Activated CD8-positive, alpha-beta memory T cell treated with anti-CD3 and anti-CD28 coated beads for 48 hours (primary cell): ENCODE measurements around the gene AKAP13.

Experiments
- DNase-seq, 3 experiments: peaks; one replicate each; pipeline ENCODE4 v3.0.0-alpha.2; 2020; ENCODE audit warnings: low read depth in 2 of 3, low spot score in 2 of 3

The AKAP13 gene

DNA sequence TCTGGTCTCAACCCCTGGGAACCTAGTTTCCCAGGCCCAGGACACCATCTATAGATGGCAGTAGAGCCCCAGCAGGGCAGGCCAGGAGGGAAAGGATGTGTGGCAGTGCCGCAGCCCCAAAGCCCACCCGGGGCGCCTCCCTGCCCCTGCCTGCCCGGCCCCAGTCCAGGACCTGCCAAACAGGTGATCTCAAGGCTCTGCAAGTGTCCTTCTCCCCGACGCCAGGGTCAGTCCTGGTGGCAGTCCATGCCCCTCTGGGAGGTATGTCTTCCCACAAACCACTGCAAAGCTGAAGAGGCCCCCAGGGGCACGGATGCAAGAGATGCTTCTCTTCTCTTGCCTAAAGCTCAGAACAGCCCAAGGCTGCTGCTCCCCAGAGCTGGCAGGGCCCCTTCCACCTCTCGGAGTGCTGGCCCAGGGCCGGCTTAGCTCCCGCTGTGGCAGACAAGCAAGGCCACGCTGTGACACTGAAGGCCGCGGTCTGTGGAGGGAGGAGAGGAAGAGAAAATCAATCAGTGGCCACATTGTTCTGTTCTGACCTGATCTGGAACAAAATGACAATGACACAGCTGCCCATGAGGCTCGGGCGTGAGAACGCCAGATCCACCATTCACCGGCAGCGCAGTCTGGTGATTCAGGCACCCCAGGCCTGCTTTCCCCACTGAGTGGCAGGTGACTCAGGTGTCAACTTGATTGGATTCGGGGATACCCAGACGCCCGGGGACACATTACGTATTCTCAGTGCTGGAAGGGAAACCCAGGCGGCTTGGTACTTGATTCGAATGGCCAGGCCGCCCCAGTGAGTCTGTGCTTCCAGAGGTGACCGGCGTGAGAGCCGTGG lies 380.3 kb downstream of the AKAP13 start:
- DNase-seq, result no peak

DNA sequence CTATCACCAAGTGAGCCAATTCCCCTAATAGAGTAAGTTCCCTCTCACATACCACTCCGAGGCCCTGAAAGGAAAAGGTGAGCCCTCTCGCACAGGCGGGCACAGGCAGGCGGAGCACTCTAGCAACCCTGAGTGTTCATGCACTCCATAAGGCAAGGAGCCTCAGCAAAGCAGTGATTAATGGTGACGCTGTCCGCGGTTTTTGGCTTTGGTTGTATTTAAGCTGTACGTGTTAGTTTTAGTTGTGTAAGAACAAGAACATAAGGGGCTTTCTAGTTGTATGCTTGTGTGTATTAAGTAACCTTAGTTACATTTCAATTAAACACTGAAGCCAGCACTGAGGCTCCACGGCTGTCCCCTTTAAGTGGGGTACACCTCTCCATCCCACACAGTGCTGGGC lies 381.2 kb downstream of the AKAP13 start:
- no peak for DNase-seq

DNA sequence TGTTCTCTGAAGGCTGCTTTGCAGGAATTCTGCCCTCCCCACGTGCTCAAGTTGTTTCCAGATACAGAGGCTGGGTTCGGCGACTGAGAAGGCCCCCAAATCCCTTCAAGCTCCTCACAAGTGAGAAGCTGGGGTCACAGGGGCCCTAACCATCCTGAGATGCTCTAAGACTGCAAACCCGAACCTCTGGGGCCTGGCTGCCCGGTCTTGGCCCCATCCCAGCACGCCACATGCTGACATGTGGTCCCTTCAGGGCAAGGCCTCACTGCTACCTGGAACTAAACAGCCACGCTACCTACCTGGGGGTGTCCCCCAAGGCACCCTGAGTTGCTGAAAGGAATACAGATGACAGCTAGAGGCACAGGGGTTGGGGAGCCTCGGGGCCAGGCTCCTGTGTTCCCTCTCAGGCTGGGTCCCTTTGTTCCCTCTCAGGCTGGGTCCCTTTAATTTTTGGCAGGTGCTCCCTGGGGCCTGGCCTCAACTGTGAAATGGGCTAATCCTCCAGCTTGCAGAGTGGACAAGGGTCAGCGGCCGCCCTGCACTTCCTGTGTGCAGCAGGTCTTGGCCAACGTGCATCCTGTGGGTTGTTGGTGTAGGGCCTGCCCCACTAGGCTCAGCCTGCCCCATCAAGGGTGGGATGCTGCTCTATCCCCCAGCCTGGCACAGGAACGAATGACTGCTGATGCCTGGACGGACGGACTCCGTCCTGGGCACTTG lies 381.8 kb downstream of the AKAP13 start:
- DNase-seq, result no peak

DNA sequence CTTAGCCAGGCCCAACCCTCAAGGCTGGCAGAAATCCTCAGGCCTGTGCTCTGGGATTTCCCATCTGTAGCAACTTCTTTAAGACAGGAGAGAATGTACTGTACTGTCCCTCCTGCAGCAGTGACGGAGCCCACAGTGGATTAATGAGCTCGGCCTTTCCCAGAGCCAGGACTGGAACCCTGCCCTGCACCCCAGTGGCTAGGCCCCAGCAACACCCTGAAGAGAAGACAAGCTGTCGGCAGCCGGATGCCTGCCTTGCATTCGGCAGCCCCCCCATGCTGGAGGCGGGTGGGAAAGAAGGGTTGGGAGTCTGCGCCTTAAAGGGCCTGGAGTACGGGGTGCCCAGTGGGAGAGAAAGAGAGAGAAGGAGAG lies 382.3 kb downstream of the AKAP13 start:
- no peak for DNase-seq

DNA sequence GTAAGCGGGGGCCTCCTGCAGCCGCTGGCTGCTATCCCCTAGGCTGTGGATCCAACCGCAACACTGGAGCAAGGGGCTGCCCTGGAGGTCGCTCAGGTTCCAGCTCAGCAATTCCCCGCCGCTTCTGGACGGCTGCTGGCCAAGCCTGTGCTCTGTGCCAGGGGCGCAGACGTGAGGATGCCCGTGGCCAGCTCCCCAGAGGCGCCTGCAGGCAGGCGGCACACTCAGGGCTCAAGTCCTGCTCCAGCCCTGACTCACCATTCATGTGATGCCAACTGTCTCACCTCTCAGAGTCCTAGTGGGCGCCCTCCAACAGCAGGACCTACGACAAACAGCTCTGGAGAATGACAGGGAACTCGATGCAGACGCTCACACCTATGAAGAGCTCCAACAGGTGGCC lies 382.8 kb downstream of the AKAP13 start:
- DNase-seq, result no peak

DNA sequence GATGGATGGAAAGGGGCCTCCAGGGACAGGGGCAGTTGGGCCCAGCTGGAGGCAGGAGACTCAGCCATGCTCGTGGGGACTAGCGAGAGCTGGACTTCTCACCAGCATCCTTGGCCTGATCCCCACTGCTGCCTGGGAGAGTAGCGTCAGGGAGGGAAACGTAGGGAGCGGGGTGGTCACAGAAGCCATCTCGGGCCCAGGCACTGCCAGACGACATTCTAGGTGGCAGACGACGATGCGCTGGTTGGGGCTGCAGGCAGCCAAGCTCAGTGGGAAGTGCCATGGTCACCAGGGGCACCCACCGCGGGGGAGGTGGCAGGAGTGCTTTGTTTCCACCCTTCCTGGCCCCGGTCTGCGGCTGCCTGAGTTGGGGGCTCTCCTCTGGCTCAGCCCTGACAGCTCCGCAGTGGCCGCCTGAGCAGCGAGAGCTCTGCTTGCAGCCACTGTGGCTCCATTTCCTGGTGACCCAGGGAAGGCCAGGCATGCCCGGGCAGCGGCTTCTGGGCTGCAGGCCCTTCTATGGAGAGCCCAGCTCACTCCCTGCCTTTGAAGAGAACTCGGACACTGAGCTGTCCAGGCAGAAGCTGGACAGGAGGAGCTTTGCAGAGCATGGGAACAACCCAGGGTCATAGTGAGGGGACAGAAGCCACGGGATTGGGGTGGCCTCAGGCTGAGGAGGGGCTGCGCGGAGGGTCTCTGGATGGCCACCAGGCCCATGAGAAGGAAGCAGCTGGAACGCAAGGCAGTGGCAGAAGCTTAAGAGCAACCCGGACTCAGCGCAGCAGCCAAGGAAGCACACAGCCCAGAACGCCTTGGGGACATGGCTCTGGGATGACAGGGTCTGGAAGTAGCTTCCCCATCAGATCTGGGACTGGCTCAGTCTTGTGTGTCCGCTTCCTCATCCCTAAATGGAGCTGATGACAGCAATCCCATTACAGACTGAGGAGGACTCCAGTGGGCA lies 383.6 kb downstream of the AKAP13 start:
- no peak for DNase-seq

DNA sequence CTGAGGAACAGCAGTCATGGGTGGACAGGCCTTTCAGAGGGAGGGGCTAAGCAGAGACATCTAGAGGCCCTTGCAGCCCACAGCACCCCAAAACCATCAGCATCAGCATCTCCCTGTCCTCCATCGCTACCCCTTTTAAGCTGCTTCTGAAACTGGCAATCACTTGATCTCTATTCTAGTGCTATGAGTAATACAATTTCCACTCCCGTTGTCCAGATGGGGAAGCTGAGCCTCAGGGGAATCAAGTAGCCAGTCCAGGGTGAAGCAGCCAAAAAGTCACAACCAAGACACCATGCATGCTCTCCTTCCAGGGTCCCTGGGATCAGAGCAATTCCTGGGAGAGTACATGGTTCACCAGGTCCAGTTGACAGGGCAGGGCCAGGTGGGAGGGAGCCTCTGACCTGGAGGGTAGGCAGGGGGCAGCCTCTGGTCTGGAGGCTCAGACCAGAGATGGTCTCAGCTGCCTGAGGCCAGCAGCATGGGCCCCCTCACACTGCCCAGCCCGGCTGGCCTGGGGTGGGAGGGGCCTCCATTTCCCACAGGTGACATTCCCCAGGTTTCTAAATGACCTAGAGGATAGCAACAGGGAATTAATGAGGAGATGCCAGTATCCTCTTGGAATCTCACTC lies 384.4 kb downstream of the AKAP13 start:
- DNase-seq, result no peak

DNA sequence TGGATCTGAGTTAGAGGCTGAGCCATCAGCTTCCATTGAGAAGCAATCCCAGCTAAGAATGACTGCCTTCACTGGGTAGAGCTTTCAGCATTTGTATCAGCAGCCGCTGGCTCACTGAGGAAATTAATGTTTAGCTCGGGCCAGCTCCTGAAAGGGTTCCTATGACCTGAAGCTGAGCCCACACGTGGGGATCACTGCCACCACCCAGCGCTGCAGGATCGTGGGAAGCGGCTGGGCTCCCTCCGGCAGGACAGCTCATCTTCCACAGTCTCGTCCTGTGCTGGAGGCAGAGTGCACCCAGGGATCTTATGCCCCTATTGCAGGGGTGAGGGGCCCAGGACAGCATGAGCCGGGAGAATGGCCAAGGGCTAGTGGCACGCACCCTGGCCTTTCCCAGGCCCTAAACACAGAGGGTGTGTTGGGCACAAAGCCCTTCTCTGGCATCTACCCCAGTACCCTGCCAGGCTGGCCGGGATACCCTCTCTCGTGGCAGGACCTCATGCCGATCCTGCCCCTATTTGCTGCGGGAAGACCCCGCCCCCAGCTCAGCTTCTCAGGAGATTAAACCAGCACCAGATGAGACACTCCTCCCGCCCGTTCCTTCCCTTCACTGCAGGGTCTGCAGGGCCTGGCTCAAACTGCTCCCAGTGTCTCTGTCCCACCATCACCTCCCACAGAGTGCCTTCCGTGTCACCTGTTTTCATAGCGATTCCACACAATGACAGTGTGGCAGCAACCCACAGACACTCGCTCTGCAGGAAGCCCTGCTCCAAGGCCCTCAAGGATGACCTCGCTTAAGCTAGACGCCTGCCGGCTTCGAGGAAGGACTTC lies 385.8 kb downstream of the AKAP13 start:
- DNase-seq, result no peak

DNA sequence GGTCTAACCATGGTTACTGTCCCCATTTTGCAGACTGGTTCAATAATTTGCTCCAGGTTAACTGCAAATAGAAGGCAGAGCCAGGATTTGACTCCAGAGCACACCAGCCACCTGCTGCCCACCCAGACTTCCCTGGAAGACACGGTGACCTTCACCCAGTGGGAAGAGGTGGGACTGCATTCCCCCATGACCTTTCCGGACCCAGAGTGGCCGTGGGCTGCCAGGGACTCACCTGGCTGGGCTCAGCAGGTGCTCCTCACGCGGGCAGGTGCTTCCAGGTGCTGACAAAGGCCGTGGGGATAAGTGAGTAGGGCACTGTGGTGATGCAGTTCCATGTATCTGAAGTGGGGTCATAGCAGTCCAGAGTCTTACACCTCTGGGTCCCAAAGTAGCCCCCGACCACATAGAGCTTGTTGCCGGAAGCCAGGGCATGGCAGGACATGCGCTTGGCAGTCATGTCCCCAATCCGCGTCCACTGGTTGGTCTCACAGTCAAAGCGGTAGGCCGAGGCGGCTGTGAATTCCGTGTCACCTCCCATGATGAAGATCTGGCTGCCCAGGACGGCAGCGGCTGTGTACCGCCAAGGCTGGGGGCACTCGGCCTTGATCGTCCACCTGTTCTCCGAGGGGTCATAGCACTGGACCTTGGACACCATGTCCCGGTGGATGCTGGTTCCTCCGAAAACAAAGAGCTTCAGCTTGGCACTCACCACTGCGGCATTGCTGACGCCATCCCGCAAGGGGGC lies 387.6 kb downstream of the AKAP13 start:
- no peak for DNase-seq

DNA sequence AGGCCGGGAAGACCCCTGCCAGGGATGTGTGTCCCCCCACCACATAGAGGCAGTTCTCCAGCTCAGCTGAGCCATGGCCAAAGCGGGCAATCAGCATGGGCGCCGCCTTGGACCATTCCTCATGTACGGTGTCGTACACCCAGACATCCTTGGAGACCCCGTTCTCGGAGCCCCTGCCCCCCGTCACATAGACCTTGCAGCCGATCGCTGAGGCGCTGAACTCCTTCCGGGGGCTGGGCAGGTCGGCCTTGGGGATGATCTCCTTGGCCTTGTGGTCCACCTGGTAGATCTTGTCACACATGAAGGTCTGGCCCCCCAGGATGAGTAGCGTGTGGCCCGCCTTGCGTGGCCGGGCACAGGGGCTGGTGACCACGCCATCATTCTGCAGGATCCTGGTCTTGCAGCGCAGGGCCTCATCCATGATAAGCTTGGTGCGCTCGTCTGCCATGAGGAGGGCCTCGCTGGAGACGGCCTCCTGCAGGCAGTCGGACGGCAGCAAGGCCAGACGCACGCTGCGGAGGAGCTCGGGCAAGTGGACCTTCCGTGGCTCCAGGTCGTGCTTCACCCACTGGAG lies 388.3 kb downstream of the AKAP13 start:
- no peak for DNase-seq

DNA sequence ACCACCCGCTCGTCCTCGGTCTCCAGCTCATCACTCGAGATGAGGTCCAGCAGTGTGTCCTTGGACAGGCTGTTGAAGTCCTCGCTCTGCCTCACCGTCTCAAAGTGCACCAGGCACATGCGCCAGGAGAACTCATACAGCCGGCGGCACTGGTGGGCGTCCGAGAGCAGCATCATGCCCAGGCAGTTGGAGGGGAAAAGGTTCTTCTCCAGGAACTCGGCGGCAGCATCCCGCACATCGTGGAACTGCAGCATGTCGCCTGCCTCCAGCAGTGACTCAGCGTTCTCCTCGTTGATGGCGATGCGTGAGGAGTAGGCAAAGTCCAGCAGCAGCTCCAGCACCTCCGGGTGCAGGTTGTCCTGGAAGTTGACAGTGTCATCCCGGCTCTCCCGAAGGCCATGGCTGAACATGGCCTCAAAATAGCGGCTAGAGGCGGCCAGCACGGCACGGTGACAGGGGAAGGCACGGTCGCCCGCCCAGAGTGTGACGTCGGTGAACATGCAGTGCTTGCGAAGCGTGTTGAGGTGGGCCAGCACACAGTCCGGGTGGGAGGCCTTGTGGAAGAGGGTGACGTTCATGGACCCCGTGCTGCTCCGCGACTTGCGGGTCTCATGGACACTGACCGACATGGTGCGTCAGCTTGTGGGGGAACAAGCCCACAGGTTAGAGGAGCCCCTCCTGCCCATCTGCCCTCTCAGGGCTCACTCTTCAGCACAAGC lies 388.9 kb downstream of the AKAP13 start:
- no peak for DNase-seq

DNA sequence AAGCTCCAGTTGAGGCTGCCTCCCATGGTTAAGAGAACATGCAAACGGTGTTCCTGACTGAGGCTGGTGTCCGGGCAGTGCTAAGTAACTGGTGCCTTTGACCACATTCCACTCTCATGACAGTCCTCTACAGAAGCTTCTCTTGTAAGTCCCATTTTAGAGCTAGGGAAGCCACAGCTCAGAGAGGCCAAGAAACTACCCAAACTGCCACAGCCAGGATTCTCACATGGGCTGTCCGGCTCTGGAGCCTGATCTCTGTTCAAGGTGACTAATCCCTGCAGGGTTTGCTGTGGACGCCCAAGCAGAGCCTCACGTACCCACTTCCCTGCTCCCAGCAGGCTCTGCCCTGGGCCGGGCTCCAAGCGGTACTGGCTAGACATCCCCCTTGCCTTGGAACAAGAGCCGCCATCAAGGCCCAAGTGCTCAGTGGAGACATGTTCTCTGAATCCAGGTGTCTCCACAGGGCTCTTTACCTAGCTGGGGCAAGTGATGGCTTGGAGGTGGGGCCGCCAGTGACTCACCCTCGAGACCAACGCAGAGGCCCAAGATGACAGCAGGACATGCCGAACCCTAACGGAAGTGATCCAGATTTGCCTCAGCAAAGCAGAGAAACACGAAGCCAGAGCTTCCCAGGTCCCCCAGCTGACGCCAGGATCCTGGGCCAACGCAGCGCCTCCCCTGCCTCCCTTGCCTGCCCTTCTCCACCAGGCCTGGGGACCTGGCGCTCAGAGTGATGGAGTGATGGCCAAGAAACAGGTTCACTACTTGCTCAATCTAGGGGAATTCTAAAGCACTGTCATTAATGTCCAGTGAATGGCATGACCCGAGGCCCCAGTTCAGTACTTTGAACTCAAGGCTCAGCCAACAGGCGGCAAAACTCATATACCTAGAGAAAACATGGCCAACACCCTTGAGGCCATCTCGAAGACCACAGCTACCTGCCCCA lies 390.0 kb downstream of the AKAP13 start:
- no peak for DNase-seq

DNA sequence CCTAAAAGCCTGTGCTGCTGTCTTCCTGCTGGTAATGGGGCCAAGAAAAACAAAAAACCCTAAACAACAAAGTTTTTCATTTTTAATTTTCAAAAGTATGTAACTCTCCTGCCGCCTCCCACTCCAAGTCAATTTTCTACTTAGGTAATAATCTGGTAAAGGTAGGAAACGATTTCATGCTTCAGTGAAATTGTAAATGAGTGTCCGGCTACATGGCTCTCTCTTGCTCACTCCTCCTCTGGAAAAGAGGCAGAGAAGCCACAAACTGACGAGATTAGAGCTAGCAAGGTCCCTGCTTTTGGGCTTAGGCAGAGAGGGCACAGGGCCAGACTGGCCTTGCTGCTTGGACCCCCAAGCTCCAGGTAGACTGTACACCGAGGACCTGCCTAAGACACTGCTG lies 390.9 kb downstream of the AKAP13 start:
- no peak for DNase-seq

DNA sequence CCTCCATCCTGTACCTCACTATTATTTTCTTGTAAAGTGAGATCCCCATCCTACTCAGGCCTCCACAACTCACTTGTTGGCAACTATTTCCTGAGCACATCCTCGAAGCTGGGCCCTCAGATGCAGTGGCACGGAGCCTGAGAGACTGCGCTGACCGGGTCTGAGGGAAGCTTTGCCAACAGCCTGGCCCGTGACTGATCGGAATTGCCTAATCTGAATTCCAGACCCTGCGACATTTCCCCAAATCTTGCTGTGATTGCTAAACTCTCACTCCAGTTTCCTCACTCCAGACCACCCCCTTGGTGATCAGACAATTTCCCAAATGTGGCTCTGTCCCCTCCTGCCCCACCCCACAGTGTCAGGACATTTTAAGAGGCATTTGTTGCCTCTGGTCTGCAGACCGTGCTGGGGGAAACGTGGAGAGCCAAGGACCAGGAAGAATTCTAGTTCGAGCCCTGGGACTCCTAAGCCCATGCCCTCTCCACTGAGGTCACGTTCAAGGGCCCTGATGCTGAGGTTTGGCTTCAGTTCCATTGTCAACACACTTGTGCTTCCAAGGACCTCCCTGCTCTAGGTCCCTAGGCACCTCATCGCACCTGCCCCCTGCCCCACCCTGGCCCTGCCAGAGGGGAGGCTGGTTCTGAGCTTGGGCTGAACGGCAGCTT lies 391.5 kb downstream of the AKAP13 start:
- no peak for DNase-seq

DNA sequence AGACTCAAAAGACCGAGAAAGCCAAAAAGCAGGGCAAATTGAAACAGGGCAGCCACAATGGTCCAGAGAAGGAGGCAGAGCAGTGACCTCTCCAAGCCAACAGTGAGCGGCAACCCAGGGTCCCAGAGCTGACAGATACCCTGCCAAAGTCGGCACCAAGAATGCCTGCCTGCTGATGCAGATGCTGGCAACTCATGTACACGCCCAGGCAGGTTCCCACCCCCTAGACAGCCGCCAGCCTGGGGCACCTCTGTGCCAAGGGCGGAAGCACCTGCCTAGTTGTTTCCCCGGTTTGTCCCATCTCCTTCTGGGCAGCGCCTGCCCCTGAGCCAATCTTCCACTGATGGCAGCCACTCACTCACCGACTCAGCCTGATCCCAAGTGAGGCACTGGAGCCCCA lies 392.3 kb downstream of the AKAP13 start:
- no peak for DNase-seq

DNA sequence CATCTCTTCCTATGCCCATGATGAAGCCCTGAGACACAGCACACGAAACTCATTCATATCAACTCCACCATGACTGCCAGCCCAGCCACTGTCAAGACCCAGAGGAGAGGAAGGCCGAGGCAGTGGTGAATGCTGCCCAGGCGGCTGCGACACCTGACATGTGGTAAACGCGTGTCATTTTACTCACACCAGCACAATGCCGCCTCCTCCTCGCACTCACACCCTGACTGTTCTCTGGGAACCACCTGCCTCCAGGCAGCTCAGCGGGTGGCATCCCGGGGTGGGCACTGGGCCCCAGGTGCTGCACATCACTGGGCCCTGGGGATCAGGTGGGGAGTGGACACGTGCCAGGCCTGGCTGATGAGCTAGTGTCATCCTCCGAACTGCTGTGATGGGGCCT lies 392.8 kb downstream of the AKAP13 start:
- DNase-seq, result no peak

DNA sequence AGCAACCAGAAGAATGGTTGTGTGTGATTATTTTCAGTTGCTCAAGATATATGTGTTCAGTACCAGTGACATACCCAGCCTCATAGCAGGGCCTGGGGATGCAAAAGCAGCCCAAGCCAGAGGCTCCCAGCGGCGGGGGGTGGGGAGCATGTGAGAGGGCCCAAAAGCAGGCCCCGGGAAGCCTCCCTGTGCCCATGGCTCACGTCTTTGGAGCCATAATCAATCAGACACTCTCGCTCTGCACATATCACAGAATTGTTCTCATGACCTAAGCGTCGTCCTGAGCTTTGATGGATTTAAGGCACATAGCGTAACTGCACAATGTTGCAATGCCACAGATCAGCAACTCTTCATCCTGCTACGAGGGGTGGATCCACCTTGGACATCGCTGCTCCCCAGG lies 393.6 kb downstream of the AKAP13 start:
- DNase-seq, result no peak
